Neuron (in vitro differentiated cells): Measurements from ENCODE around the gene CCDC15.
"Not testable (repeated sequence)": the region's sequence is repeated elsewhere in the genome, so short reads cannot be mapped to it uniquely, and the experiment has no call there.

Experiments
- H2AFZ ChIP-seq: one replicate; pipeline ENCODE4 v1.6.1; 2013; ENCODE audit warnings: low read depth, mild to moderate bottlenecking, inconsistent platforms, low read length, moderate library complexity
- H3K27me3 ChIP-seq: one replicate; pipeline ENCODE4 v1.6.1; 2013; ENCODE audit warnings: low read length; ENCODE audit not compliant: insufficient read depth
- H3K36me3 ChIP-seq: one replicate; pipeline ENCODE4 v1.6.1; 2013; ENCODE audit warnings: low read length; ENCODE audit not compliant: insufficient read depth
- H3K4me1 ChIP-seq: one replicate; pipeline ENCODE4 v1.6.1; 2013; ENCODE audit warnings: low read length; ENCODE audit not compliant: insufficient read depth
- H3K4me3 ChIP-seq: 2 replicates; pipeline ENCODE4 v1.5.1; 2013; ENCODE audit warnings: mild to moderate bottlenecking, low read length, moderate library complexity
- H3K9me3 ChIP-seq: one replicate; pipeline ENCODE4 v1.6.1; 2013; ENCODE audit warnings: low read length

Gene CCDC15

DNA sequence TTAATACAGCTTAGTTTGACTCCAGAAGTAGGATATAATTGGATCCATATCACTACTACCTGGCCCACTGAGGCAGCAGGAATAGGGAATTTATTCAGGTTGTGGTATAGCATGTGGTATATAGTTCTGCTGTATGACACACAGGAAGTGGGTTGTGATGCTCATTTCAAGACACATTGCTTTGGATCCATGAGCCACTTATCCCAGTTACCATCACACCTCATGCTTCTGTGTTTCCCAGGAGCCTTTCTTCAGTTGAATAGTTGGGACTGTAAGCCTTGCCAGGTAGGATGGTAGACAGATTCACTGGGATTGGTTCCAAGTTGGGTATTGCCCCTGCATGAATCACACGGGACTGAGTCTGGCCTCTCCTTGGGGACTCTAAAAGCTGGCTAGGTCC is 99.2 kb downstream of the CCDC15 start:
- Histone ChIP-seq H3K27me3 (no peaks in the 10 kb centered on the region), H3K36me3 (no peaks in the 10 kb centered on the region), H3K4me3 (no peak overlapping the region), H3K4me1 (no peaks in the 10 kb centered on the region), H2AFZ (no peak overlapping the region), H3K9me3 (no peaks in the 10 kb centered on the region)

DNA sequence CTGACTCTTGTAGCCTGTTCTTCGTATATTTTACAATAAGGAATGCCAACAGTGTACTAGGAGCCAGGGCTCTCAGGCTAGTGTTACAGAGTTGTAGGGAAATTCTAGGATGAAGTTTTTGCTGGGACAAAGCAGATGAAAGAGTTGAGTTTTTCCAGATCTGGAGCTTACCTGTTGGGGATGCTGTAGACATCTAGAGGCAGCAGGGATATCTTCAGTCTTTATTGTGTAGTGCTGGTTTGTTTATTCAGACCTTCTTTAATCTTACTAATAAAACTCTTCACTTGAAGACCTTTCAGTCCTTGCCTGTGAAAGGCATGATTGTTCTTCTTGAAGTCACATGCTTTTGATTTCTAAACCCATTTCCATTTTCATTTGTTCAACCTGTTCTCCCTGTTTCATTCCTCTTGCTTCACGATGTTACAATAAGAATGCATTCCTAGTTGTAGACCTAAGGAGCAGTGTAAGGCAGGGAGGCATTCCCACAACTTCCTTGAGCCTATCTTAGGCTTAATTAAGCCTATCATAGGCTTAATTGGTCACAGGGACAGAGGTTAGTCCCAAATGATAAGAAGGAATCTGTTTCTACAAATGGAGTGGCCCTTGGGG is 101.2 kb downstream of the CCDC15 start:
- no peak overlapping the region for H3K4me3 ChIP-seq
- H3K36me3 ChIP-seq: no peaks in the 10 kb centered on the region
- no peaks in the 10 kb centered on the region for H3K9me3 ChIP-seq
- no peak overlapping the region for H2AFZ ChIP-seq
- no peaks in the 10 kb centered on the region for H3K4me1 ChIP-seq
- H3K27me3 ChIP-seq: no peaks in the 10 kb centered on the region

DNA sequence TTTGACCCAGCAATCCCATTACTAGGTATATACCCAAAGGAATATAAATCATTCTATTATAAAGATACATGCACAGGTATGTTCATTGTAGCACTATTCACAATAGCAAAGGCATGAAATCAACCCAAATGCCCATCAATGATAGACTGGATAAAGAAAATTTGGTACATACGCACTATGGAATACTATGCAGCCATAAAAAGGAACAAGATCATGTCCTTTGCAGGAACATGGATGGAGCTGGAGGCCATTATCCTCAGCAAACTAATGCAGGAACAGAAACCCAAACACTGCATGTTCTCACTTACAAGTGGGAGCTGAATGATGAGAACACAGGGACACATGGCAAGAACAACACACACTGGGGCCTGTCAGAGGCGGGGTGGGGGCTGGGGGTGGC is 102.1 kb downstream of the CCDC15 start:
- not testable (repeated sequence) for H3K9me3 ChIP-seq, H3K4me1 ChIP-seq, H3K36me3 ChIP-seq, H2AFZ ChIP-seq, H3K4me3 ChIP-seq, H3K27me3 ChIP-seq

DNA sequence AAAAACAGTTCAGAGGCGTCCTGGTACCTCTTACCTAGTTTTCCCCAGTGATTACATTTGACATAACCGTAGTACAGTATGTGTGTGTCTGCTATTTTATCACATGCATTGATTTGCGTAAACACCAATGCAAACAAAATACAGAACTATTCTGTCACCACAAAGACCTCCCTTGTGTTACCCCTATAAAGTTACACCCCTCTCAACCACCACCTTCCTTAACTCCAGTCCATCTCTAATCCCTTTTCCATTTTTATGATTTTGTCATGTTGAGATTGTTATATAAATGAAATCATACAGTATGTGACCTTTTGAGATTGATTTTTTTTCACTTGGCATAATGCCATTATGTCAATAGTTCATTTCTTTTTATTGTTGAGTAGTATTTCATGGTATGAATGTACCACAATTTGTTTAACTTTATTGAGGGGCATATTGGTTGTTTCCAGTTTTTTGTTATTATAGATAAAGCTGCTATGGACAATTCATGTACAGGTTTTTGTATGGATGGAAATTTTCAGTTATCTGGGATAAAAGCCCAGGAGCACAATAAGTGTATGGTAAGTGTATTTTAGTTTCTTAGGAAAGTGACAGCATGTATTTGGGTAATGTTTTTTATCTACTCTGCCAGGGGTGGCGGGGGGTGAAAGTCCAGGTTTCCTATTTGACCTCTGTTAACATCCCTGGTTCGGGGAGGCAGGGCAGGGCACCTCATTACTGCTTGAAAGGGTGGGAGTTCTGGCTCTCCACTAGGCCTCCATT is 103.1 kb downstream of the CCDC15 start:
- H2AFZ ChIP-seq: no peak overlapping the region
- H3K36me3 ChIP-seq: no peaks in the 10 kb centered on the region
- H3K9me3 ChIP-seq: no peaks in the 10 kb centered on the region
- H3K27me3 ChIP-seq: peaks cover 6% of the 10 kb centered on the region
- H3K4me1 ChIP-seq: no peaks in the 10 kb centered on the region
- no peak overlapping the region for H3K4me3 ChIP-seq

DNA sequence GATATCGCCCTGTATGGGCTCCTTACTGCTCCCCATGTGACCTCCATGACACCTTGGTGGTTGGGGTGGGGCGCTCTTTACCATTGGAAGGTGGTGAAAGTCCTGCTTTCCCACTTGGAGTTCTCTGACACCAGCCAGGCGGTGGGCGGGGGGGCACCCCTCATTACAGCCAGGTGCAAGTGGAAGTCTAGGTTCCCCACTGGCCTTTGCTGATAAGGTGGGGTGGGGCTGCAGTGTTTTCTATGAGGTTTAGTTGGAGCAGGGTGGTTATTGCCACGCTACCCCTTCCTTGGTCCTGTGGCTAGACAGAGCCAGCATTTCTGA is 103.7 kb downstream of the CCDC15 start:
- Histone ChIP-seq H3K4me1 (no peaks in the 10 kb centered on the region), H3K27me3 (peaks cover 10% of the 10 kb centered on the region), H3K4me3 (no peak overlapping the region), H2AFZ (no peak overlapping the region), H3K9me3 (no peaks in the 10 kb centered on the region), H3K36me3 (no peaks in the 10 kb centered on the region)

DNA sequence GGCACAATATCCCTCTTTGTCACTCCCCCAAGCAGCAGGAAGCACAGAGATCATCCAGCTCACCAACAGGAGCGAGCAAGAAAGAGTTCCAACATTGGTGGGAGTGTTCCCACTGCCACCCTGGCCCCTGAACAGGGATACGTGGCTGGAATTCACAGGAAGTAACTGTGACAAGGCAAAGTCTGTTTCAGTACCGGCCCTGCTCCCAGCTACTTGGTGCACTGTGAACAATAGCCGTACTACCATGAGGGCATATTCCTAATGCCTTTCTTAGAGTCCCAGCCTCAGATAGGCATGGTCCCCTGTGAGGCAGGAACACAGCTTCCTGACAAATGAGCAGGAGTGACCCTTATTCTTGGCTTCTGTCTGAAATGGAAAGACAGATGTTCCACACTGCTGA is 107.3 kb downstream of the CCDC15 start:
- peaks cover 4% of the 10 kb centered on the region for H3K4me1 ChIP-seq
- no peak overlapping the region for H3K4me3 ChIP-seq
- peaks cover 26% of the 10 kb centered on the region for H3K27me3 ChIP-seq
- H2AFZ ChIP-seq: no peak overlapping the region
- H3K9me3 ChIP-seq: no peaks in the 10 kb centered on the region
- no peaks in the 10 kb centered on the region for H3K36me3 ChIP-seq

DNA sequence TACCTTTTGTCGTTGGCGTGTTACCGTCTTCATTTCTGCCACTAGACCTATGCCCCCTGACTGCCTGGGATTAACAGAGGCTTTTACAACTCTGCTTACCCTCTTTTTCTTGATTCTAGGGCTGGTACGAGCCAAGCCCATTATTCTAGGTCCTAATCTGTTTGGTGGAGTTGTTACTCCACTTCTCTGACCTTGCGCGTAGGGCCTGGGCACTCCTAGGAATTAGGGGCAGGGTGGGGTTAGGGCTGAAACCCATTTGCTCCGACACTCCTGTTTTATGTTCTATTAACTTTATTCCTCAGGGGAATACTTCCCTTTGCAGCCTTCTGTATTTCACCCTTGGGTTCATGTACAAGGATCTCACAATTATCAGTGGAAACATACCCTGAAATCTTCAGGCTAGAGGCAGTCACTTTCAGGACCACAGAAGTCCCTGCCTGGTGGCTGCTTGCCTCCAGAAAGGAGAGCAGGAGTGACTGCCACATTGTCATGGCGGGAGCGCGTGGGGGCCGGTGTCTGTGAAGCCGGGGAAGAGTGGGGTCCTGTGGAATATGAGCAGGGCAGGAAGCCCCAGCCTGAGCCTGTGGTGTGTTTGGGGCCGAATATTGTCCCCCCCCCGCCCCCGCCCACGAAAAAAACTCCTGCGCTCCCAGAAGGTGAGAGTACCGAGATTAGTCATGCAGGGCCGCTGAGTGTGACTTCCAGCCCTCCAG is 108.4 kb downstream of the CCDC15 start:
- Histone ChIP-seq H3K36me3 (no peaks in the 10 kb centered on the region), H2AFZ (peak overlapping the region; percentile 66), H3K4me1 (peaks cover 4% of the 10 kb centered on the region), H3K27me3 (peaks cover 26% of the 10 kb centered on the region), H3K9me3 (no peaks in the 10 kb centered on the region), H3K4me3 (peak overlapping the region; percentile 46)

DNA sequence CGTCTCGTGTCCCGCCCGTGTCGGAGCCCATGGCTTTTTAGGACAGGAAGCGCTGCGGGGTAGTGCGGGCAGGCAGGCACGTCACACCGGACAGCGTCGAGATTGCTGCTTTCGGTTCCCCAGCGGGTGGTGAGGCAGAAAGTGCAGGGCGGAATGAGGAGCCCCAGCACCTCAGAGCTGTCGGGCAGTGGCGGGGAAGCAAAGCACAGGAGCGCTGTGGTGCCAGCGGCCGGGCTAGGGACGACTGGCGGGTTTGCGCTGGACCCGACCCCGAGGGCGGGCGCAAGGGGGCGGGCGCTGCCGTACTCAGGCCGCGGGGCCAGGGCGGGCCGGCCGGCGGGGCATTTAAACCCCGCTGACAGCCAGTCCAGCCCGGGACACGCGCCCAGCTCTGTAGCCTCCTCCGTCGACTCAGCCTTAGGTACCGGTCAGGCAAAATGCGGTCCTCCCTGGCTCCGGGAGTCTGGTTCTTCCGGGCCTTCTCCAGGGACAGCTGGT is 109.0 kb downstream of the CCDC15 start, which contains the start of gene SLC37A2:
Gene SLC37A2 (plus strand): TSS at position 375 of the 498 bp plus-strand sequence. CDS start 63 bp downstream, at position 438.
- Histone ChIP-seq H2AFZ (peak within 1 kb of the TSS; percentile 66), H3K27me3 (peaks cover 26% of the 10 kb centered on the region), H3K4me1 (peaks cover 4% of the 10 kb centered on the region), H3K36me3 (no peaks in the 10 kb centered on the region), H3K4me3 (peak within 1 kb of the TSS; percentile 46), H3K9me3 (no peaks in the 10 kb centered on the region)

DNA sequence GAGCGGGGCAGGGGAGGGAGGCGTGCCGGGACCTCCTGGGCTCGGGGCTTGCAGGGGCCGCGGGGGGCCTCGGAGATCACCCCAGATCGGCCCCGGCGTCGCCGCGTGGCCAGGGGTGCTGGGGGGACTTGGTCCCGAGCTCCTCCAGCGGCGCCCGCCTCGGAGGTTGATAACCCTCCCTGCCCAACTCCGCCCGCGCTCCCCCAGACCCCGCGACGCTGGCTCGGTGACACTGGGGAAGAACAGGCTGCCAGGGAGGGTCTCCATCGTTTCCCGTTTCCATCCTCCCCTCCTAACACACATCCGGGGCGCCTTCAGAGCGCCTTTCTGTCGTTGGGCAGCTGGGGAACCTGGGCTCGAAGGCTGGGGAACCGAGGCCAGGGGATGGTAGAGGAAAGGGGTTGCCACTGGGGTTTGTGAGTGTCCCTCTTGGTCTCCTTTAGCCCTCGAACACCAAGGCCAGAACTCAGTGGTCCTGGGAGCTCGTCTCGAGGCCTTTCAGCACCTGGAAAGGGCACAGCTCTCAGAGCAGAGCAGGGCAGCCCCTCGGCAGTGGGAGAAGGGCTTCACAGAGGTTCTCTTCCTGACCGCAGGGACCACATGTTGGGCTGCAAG is 109.5 kb downstream of the CCDC15 start:
- H3K27me3 ChIP-seq: peaks cover 26% of the 10 kb centered on the region
- H3K4me1 ChIP-seq: peaks cover 4% of the 10 kb centered on the region
- H3K4me3 ChIP-seq: peak overlapping the region; percentile 46
- no peaks in the 10 kb centered on the region for H3K36me3 ChIP-seq
- H3K9me3 ChIP-seq: no peaks in the 10 kb centered on the region
- peak overlapping the region; percentile 66 for H2AFZ ChIP-seq

DNA sequence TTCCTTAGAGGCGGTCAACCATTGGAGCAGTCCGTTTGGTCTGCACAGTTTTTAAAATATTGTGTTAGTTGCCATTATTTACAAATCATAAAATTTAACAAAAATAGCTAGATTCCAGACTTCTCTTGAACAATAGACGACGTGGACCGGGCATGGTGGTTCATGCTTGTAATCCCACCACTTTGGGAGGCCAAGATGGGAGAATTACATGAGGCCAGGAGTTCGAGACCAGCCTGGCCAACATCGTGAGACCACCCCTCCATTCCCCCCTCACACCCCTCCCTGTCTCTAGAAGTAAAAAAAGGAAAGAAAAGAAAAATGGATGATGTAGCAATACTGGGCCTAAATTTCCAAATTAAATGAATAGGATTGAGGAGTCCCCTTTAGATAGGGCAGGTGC is 110.1 kb downstream of the CCDC15 start:
- Histone ChIP-seq H3K9me3 (no peaks in the 10 kb centered on the region), H2AFZ (no peak overlapping the region), H3K36me3 (no peaks in the 10 kb centered on the region), H3K4me3 (no peak overlapping the region), H3K4me1 (peaks cover 4% of the 10 kb centered on the region), H3K27me3 (peaks cover 26% of the 10 kb centered on the region)

DNA sequence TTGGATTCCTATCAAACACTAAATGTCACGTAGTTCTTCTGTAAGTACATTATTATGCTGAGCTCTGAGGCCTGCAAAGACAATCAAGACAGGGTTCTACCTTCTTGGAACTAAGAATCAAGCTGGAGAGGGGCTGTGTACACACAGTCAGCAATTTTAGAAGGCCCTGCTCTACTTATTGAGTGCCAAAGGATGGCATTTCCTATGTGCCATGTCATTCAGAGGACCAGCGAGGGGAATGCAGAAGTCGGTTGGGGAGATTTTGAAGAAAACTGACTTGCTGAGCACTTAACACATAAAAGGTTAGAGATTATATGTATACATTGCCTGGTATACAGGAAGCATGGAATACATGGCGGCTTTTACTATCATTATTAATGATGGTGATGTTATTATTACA is 114.4 kb downstream of the CCDC15 start:
- Histone ChIP-seq H3K27me3 (peaks cover 18% of the 10 kb centered on the region), H3K9me3 (no peaks in the 10 kb centered on the region), H2AFZ (no peak overlapping the region), H3K36me3 (no peaks in the 10 kb centered on the region), H3K4me1 (peaks cover 4% of the 10 kb centered on the region), H3K4me3 (no peak overlapping the region)

DNA sequence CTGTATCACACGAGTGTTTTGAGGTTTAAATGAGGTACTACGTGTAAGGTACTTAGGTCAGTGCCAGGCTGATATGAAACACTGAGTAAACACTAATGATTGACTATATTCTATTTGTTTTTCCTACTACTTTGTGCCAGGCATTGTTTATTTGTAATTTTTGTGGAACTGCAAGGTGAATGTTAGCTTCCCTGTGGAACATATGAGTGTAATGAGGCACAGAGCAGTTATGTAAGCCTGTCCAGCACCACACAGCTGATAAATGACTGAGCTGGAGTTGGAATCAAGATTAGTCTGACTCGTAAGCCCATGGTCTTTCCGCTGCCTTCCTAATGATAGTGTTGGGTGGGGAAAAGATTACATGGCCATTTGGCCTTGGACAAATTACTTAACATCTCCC is 115.0 kb downstream of the CCDC15 start:
- Histone ChIP-seq H3K4me1 (no peaks in the 10 kb centered on the region), H3K4me3 (no peak overlapping the region), H3K36me3 (no peaks in the 10 kb centered on the region), H3K9me3 (no peaks in the 10 kb centered on the region), H3K27me3 (peaks cover 15% of the 10 kb centered on the region), H2AFZ (no peak overlapping the region)

DNA sequence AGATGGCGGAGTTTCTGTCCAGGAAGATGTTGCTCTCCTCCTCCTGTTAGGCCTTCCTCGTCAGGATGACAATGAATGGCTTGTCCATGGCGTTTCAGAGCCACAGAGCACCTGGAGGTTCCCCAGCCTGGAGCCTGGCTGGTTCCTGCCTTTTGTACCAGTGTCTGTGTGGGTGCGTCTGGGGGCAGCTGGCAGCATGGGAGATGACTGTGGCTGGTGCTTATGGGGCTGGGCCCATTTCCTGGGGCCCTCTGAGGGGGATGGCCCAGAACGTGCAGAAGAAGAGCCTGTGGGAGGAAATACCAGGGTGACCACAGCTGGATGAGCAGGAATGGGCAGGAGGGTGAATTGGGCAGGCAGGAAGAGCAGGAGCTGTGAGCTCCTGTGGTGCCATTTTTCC is 115.8 kb downstream of the CCDC15 start:
- Histone ChIP-seq H3K27me3 (peaks cover 8% of the 10 kb centered on the region), H3K4me1 (no peaks in the 10 kb centered on the region), H2AFZ (no peak overlapping the region), H3K36me3 (no peaks in the 10 kb centered on the region), H3K9me3 (no peaks in the 10 kb centered on the region), H3K4me3 (no peak overlapping the region)
